Muscle layer of colon (tissue), 2 donors: ENCODE measurements around the gene ZBTB17.

Experiments
- H3K27ac ChIP-seq: one replicate; pipeline ENCODE4 v1.7.0; 2013; ENCODE audit warnings: low read depth, mild to moderate bottlenecking, low read length, moderate library complexity
- H3K27me3 ChIP-seq, 2 donors: one replicate each; pipeline ENCODE4 v1.7.0; 2013; ENCODE audit warnings: low read length in 2 of 2, mild to moderate bottlenecking in 2 of 2; ENCODE audit not compliant: insufficient read depth in 2 of 2, control insufficient read depth in 1 of 2
- H3K36me3 ChIP-seq: one replicate; pipeline ENCODE4 v1.7.0; 2013; ENCODE audit warnings: mild to moderate bottlenecking, low read length; ENCODE audit not compliant: insufficient read depth
- H3K4me1 ChIP-seq: one replicate; pipeline ENCODE4 v1.7.0; 2013; ENCODE audit warnings: mild to moderate bottlenecking, low read length; ENCODE audit not compliant: insufficient read depth
- H3K4me3 ChIP-seq, 2 donors: one replicate each; pipeline ENCODE4 v1.7.0; 2013; ENCODE audit warnings: low read length in 2 of 2, low read depth in 1 of 2, mild to moderate bottlenecking in 1 of 2, moderate library complexity in 1 of 2
- H3K9ac ChIP-seq: one replicate; pipeline ENCODE4 v1.7.0; 2013; ENCODE audit warnings: low read length
- H3K9me3 ChIP-seq: one replicate; pipeline ENCODE4 v1.7.0; 2013; ENCODE audit warnings: mild to moderate bottlenecking, low read length
- donor health status: abdominal sarcoma.
- donor health status: Adenocarcinoma of cecum.

The ZBTB17 gene

GRCh38 chr1:15941044-15941840 lies 34.7 kb downstream of the ZBTB17 start:
- no peak overlapping the region for H3K27ac ChIP-seq
- H3K9ac ChIP-seq = no peak overlapping the region
- H3K9me3 ChIP-seq = no peaks in the 10 kb centered on the region
- H3K4me3 ChIP-seq = no peak overlapping the region
- H3K36me3 ChIP-seq = peaks cover 77% of the 10 kb centered on the region
- peaks cover 10% of the 10 kb centered on the region for H3K4me1 ChIP-seq
- no peaks in the 10 kb centered on the region for H3K27me3 ChIP-seq

GRCh38 chr1:15940110-15941043 lies 35.5 kb downstream of the ZBTB17 start:
- H3K4me3 ChIP-seq = no peak overlapping the region
- H3K27ac ChIP-seq = no peak overlapping the region
- H3K36me3 ChIP-seq = peaks cover 72% of the 10 kb centered on the region
- peaks cover 10% of the 10 kb centered on the region for H3K4me1 ChIP-seq
- no peak overlapping the region for H3K9ac ChIP-seq
- H3K27me3 ChIP-seq = no peaks in the 10 kb centered on the region
- H3K9me3 ChIP-seq = no peaks in the 10 kb centered on the region

GRCh38 chr1:15939181-15940109 lies 36.5 kb downstream of the ZBTB17 start:
- Histone ChIP-seq H3K4me3 (no peak overlapping the region), H3K9ac (no peak overlapping the region), H3K9me3 (no peaks in the 10 kb centered on the region), H3K27me3 (no peaks in the 10 kb centered on the region), H3K27ac (peak overlapping the region; percentile 70), H3K4me1 (peaks cover 10% of the 10 kb centered on the region), H3K36me3 (peaks cover 75% of the 10 kb centered on the region)

- Histone ChIP-seq H3K27ac (peak overlapping the region; percentile 70), H3K9me3 (no peaks in the 10 kb centered on the region), H3K27me3 (no peaks in the 10 kb centered on the region), H3K9ac (no peak overlapping the region), H3K4me1 (peaks cover 10% of the 10 kb centered on the region), H3K4me3 (no peak overlapping the region), H3K36me3 (peaks cover 81% of the 10 kb centered on the region)
Measured at GRCh38 chr1:15938628-15939161, 37.2 kb downstream of the ZBTB17 start.

GRCh38 chr1:15937706-15938168 lies 38.2 kb downstream of the ZBTB17 start:
- no peak overlapping the region for H3K27ac ChIP-seq
- no peak overlapping the region for H3K9ac ChIP-seq
- H3K4me3 ChIP-seq = no peak overlapping the region
- H3K4me1 ChIP-seq = peaks cover 10% of the 10 kb centered on the region
- no peaks in the 10 kb centered on the region for H3K27me3 ChIP-seq
- no peaks in the 10 kb centered on the region for H3K9me3 ChIP-seq
- peaks cover 81% of the 10 kb centered on the region for H3K36me3 ChIP-seq

- H3K9ac ChIP-seq = no peak overlapping the region
- H3K4me1 ChIP-seq = peaks cover 10% of the 10 kb centered on the region
- no peaks in the 10 kb centered on the region for H3K27me3 ChIP-seq
- H3K4me3 ChIP-seq = no peak overlapping the region
- no peaks in the 10 kb centered on the region for H3K9me3 ChIP-seq
- no peak overlapping the region for H3K27ac ChIP-seq
- peaks cover 79% of the 10 kb centered on the region for H3K36me3 ChIP-seq
Measured at GRCh38 chr1:15937146-15937545, 38.8 kb downstream of the ZBTB17 start.

GRCh38 chr1:15936025-15936424 lies 39.9 kb downstream of the ZBTB17 start:
- Histone ChIP-seq H3K27ac (no peak overlapping the region), H3K4me1 (peaks cover 10% of the 10 kb centered on the region), H3K27me3 (no peaks in the 10 kb centered on the region), H3K36me3 (peaks cover 80% of the 10 kb centered on the region), H3K9me3 (no peaks in the 10 kb centered on the region), H3K9ac (no peak overlapping the region), H3K4me3 (no peak overlapping the region)

- Histone ChIP-seq H3K4me1 (peaks cover 10% of the 10 kb centered on the region), H3K4me3 (no peak overlapping the region), H3K27me3 (no peaks in the 10 kb centered on the region), H3K36me3 (peaks cover 80% of the 10 kb centered on the region), H3K9me3 (no peaks in the 10 kb centered on the region), H3K9ac (no peak overlapping the region), H3K27ac (no peak overlapping the region)
Measured at GRCh38 chr1:15935056-15935950, 40.6 kb downstream of the ZBTB17 start.

- Histone ChIP-seq H3K27me3 (no peaks in the 10 kb centered on the region), H3K36me3 (peaks cover 81% of the 10 kb centered on the region), H3K4me3 (no peak overlapping the region), H3K9ac (no peak overlapping the region), H3K9me3 (no peaks in the 10 kb centered on the region), H3K4me1 (peaks cover 6% of the 10 kb centered on the region), H3K27ac (no peak overlapping the region)
Measured at GRCh38 chr1:15934211-15935055, 41.5 kb downstream of the ZBTB17 start.
